Natural killer cell treated with Interleukin-12 subunit alpha and Interleukin-12 subunit beta and Interleukin-15 and Interleukin-18, amount 100 ng/mL, for 72 hours (primary cell): ENCODE measurements around the gene IPO8. TPM values are rescaled to one million over a fixed set of nuclear protein-coding genes. Genes with fewer than 3 reads are reported as not detected.

Experiments
- total RNA-seq, 2 donors: library from RNA; stranded (reverse); gene quantifications; one replicate each; pipeline ENCODE4 v1.2.3, GENCODE V29; 2022

The IPO8 gene
- total RNA-seq, 2 donors from 2014 or later, result 40.0 to 49.1 TPM

Other genes with a start within 250 kb of the IPO8 start
- 10 to 100 TPM; 12.9 to 16.2 TPM for gene CAPRIN2, start 59.1 kb upstream of the IPO8 start, total RNA-seq
- not detected for gene TSPAN11, start 230.9 kb upstream of the IPO8 start, total RNA-seq